T-helper 2 cell treated with Interferon-gamma antibody and Interleukin-4, amounts not matched to agents 5 μg/mL and 100 μg/mL, for 36 hours (primary cell): ENCODE data around the gene IFT52.

Experiments
- DNase-seq: peaks from one replicate; pipeline ENCODE4 v3.0.0; 2021; ENCODE audit warnings: low spot score
- H3K27ac Mint-ChIP-seq: one replicate; pipeline ENCODE4 v1.8.0; 2021; ENCODE audit warnings: mild to moderate bottlenecking, mixed read lengths
- H3K27me3 Mint-ChIP-seq: one replicate; pipeline ENCODE4 v1.8.0; 2021; ENCODE audit warnings: low read depth, mixed read lengths
- H3K36me3 Mint-ChIP-seq: one replicate; pipeline ENCODE4 v1.8.0; 2021; ENCODE audit warnings: low read depth, mixed read lengths
- H3K4me1 Mint-ChIP-seq: one replicate; pipeline ENCODE4 v1.8.0; 2021; ENCODE audit warnings: low read depth, mixed read lengths
- H3K4me3 Mint-ChIP-seq: one replicate; pipeline ENCODE4 v1.8.0; 2022; ENCODE audit warnings: mild to moderate bottlenecking, moderate library complexity, mixed read lengths
- H3K9me3 Mint-ChIP-seq: one replicate; pipeline ENCODE4 v1.8.0; 2021; ENCODE audit warnings: mixed read lengths

The IFT52 gene

GRCh38 chr20:43559147-43559987 is 31.4 kb upstream of the IFT52 start:
- no peaks in the 10 kb centered on the region for H3K9me3 Mint-ChIP-seq
- DNase-seq, result no peak
- no peaks in the 10 kb centered on the region for H3K27me3 Mint-ChIP-seq
- H3K4me1 Mint-ChIP-seq, result no peaks in the 10 kb centered on the region
- H3K4me3 Mint-ChIP-seq, result no peak overlapping the region
- no peak overlapping the region for H3K27ac Mint-ChIP-seq
- H3K36me3 Mint-ChIP-seq, result no peaks in the 10 kb centered on the region

GRCh38 chr20:43560974-43561373 is 29.8 kb upstream of the IFT52 start:
- H3K27me3 Mint-ChIP-seq, result no peaks in the 10 kb centered on the region
- H3K27ac Mint-ChIP-seq, result no peak overlapping the region
- H3K4me1 Mint-ChIP-seq, result no peaks in the 10 kb centered on the region
- no peak for DNase-seq
- no peaks in the 10 kb centered on the region for H3K36me3 Mint-ChIP-seq
- no peaks in the 10 kb centered on the region for H3K9me3 Mint-ChIP-seq
- H3K4me3 Mint-ChIP-seq, result no peak overlapping the region

GRCh38 chr20:43563429-43563828 is 27.3 kb upstream of the IFT52 start:
- no peak for DNase-seq
- no peak overlapping the region for H3K4me3 Mint-ChIP-seq
- no peaks in the 10 kb centered on the region for H3K36me3 Mint-ChIP-seq
- no peak overlapping the region for H3K27ac Mint-ChIP-seq
- no peaks in the 10 kb centered on the region for H3K4me1 Mint-ChIP-seq
- H3K9me3 Mint-ChIP-seq, result no peaks in the 10 kb centered on the region
- H3K27me3 Mint-ChIP-seq, result no peaks in the 10 kb centered on the region

DNA sequence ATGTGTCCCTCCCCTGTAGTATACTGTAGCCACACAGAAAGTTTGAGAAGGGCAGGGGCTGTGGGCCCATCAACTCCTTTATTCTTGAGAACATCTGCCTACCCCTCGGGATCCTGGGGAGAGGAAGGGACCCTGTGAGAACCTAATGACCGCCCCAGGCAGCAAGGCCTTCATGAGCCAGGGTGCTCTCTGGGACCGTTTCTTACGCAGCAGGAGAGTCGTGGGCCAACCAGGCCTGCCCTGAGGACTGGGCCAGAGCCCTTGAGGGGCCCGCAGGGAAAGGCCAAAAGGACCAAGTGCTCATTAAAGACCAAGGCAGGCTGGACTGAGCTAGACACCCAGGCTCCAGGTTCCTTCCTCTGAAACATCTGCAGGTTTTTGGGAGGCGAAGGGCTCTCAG is 26.7 kb upstream of the IFT52 start:
- Mint-ChIP-seq H3K27ac (no peak overlapping the region), H3K4me3 (no peak overlapping the region), H3K9me3 (no peaks in the 10 kb centered on the region), H3K36me3 (no peaks in the 10 kb centered on the region), H3K4me1 (no peaks in the 10 kb centered on the region), H3K27me3 (no peaks in the 10 kb centered on the region)
- DNase-seq, result no peak

GRCh38 chr20:43564455-43564854 is 26.3 kb upstream of the IFT52 start:
- Mint-ChIP-seq H3K36me3 (no peaks in the 10 kb centered on the region), H3K27ac (no peak overlapping the region), H3K4me3 (no peak overlapping the region), H3K27me3 (no peaks in the 10 kb centered on the region), H3K9me3 (no peaks in the 10 kb centered on the region), H3K4me1 (no peaks in the 10 kb centered on the region)
- no peak for DNase-seq

- no peaks in the 10 kb centered on the region for H3K36me3 Mint-ChIP-seq
Observed at GRCh38 chr20:43564993-43565757, 25.6 kb upstream of the IFT52 start.

DNA sequence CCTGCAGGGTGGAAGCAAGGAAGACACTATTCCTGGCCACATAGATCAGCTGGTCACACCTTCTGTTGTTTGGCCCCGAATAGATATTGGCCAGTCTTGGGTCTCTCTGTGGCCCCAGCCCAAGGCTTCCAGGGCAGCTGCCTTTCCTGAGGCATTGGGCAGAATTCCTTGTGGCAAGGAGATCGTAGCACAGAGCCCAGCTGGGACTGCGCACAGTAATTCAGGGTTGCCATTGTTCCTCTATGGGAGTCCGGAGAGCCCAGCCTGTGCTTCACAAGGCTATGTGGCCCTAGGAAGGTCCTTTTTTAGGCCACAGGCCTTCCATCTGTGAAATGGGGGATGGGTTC is 25.0 kb upstream of the IFT52 start:
- H3K4me1 Mint-ChIP-seq, result no peaks in the 10 kb centered on the region
- no peaks in the 10 kb centered on the region for H3K27me3 Mint-ChIP-seq
- H3K4me3 Mint-ChIP-seq, result no peak overlapping the region
- no peaks in the 10 kb centered on the region for H3K36me3 Mint-ChIP-seq
- H3K9me3 Mint-ChIP-seq, result no peaks in the 10 kb centered on the region
- no peak overlapping the region for H3K27ac Mint-ChIP-seq
- no peak for DNase-seq

More at GRCh38 chr20:43564993-43565757, 25.6 kb upstream of the IFT52 start:
- Mint-ChIP-seq H3K9me3 (no peaks in the 10 kb centered on the region), H3K4me1 (no peaks in the 10 kb centered on the region), H3K27ac (no peak overlapping the region), H3K4me3 (no peak overlapping the region), H3K27me3 (no peaks in the 10 kb centered on the region)
- no peak for DNase-seq

DNA sequence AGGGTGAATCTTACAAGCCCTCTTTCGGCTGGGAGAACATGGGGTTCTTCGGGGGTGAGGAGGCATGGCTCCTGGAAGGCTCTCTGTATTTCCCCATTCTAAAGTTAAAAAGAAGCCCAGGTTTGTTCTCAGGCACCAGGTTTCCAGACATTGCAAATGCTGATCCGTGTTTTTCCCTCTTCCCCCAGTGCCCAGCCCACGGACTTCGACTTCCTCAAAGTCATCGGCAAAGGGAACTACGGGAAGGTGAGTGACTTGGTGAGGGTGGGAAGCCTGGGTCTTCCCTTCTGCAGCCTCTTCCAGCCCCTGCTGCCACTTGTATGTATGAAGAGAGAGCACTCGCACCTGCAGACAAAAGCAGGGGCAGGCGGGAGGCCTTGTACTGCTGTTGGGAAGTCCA is 23.3 kb upstream of the IFT52 start:
- DNase-seq, result no peak
- Mint-ChIP-seq H3K27me3 (no peaks in the 10 kb centered on the region), H3K4me1 (no peaks in the 10 kb centered on the region), H3K36me3 (no peaks in the 10 kb centered on the region), H3K27ac (no peak overlapping the region), H3K4me3 (no peak overlapping the region), H3K9me3 (no peaks in the 10 kb centered on the region)

DNA sequence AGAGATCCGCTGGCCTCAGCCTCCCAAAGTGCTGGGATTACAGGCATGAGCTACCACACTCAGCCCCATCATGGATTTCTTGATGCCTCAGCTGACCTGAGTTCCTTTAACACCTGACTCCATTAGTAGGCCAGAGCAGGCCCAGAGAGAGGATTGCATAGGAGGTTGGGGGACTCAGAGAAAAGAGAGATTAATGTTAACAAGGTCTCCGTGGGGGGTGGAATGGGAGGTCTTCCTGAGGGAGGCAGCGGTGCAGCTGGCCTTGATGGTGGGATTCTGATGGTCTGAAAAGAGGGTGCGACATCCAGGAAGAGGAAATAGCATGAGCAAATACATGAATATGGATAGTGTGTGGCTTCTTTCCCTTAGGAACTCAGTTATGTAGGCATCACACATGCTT is 22.0 kb upstream of the IFT52 start:
- no peaks in the 10 kb centered on the region for H3K36me3 Mint-ChIP-seq

GRCh38 chr20:43569282-43569681 is 21.5 kb upstream of the IFT52 start:
- Mint-ChIP-seq H3K36me3 (no peaks in the 10 kb centered on the region), H3K27ac (no peak overlapping the region), H3K27me3 (no peaks in the 10 kb centered on the region), H3K4me3 (no peak overlapping the region), H3K4me1 (no peaks in the 10 kb centered on the region), H3K9me3 (no peaks in the 10 kb centered on the region)
- DNase-seq, result no peak

More for the DNA sequence above, 22.0 kb upstream of the IFT52 start:
- Mint-ChIP-seq H3K4me1 (no peaks in the 10 kb centered on the region), H3K27me3 (no peaks in the 10 kb centered on the region), H3K4me3 (no peak overlapping the region), H3K27ac (no peak overlapping the region), H3K9me3 (no peaks in the 10 kb centered on the region)
- DNase-seq, result no peak

- Mint-ChIP-seq H3K27me3 (no peaks in the 10 kb centered on the region), H3K4me3 (no peak overlapping the region), H3K4me1 (no peaks in the 10 kb centered on the region), H3K9me3 (no peaks in the 10 kb centered on the region), H3K36me3 (no peaks in the 10 kb centered on the region), H3K27ac (no peak overlapping the region)
- no peak for DNase-seq
Observed at GRCh38 chr20:43570496-43570895, 20.2 kb upstream of the IFT52 start.

DNA sequence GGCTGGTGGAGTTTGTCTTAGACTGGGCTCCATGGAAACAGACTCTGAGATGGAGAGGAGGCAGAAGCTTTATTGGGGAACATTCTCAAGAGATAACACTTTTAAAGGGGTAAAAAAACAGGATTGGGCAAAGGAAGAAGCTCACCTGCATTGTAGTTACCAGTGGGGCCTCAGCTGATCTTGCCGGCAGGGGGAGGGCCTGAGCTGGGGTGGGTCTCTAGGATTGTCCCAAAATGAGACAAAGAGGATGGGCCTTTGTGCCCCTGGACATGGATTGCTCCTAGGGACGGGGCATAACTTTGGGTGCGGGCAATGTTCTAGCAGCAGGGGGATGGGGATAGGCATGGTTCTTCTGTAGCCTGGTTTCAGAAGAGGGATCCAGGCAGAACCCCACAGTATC is 19.4 kb upstream of the IFT52 start:
- Mint-ChIP-seq H3K27ac (no peak overlapping the region), H3K36me3 (no peaks in the 10 kb centered on the region), H3K27me3 (no peaks in the 10 kb centered on the region), H3K4me3 (no peak overlapping the region), H3K4me1 (no peaks in the 10 kb centered on the region), H3K9me3 (no peaks in the 10 kb centered on the region)
- DNase-seq, result no peak

- DNase-seq, result no peak
- H3K9me3 Mint-ChIP-seq, result no peaks in the 10 kb centered on the region
- H3K4me1 Mint-ChIP-seq, result no peaks in the 10 kb centered on the region
- no peak overlapping the region for H3K4me3 Mint-ChIP-seq
- no peaks in the 10 kb centered on the region for H3K27me3 Mint-ChIP-seq
- no peak overlapping the region for H3K27ac Mint-ChIP-seq
- no peaks in the 10 kb centered on the region for H3K36me3 Mint-ChIP-seq
Observed at GRCh38 chr20:43571771-43572170, 19.0 kb upstream of the IFT52 start.

DNA sequence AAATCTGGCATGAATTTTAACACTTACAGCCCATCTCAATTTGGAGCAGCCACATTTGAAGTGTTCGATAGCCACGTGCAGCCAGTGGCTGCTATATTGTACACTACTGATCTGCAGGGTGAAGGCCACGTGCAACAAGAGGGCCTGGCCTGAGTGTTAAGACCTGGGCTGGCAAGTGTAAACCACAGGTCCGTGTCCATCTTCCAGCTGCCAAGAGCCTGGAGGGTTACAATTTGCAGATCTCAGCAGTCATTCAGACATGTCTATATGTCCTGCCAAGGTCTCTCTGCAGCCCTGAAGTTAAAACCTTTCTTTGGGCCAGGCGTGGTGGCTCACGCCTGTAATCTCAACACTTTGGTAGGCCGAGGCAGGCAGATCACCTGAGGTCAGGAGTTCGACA is 17.8 kb upstream of the IFT52 start:
- no peaks in the 10 kb centered on the region for H3K4me1 Mint-ChIP-seq
- H3K9me3 Mint-ChIP-seq, result no peaks in the 10 kb centered on the region
- H3K27ac Mint-ChIP-seq, result no peak overlapping the region
- no peak overlapping the region for H3K4me3 Mint-ChIP-seq
- no peaks in the 10 kb centered on the region for H3K36me3 Mint-ChIP-seq
- H3K27me3 Mint-ChIP-seq, result no peaks in the 10 kb centered on the region
- no peak for DNase-seq
